Uterus (tissue), 2 donors: ENCODE measurements around the gene HLA-B.

ENCODE experiments used
- POLR2A ChIP-seq, 2 donors: fragments of 450-650 bp; IDR thresholded peaks; one replicate each; pipeline ENCODE4 v1.6.1; 2016; ENCODE audit warnings: antibody characterized with exemption in 2 of 2, mild to moderate bottlenecking in 1 of 2, moderate library complexity in 1 of 2
- TF ChIP-seq, protein P1 (sequence below), 4 experiments: fragments of 200-600 bp in 2 of 4; fragments of 450-650 bp in 2 of 4; sonication (generic) in 2 of 4; IDR thresholded peaks; one replicate each; pipeline ENCODE4 v1.5.1; 2016 to 2019; ENCODE audit warnings: antibody characterized with exemption in 4 of 4, mild to moderate bottlenecking in 2 of 4, moderate library complexity in 1 of 4

DNA sequence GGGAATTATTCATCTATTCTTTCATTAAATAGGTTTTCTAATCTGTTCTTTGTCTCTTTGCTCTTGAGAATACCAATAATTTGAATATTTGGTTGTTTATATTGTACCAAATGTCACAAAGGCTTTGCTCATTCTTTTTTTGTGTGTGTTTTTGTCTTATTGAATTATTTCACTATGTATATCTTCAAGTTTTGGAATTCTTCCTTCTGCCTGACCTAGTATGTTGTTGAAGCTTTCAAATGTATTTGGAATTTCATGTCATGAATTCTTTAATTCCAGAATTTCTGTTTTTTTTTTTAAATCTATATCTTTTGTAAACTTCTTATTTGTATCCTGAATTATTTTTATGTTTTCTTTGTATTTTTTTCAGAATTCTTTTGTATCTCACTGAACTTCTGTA is 16.8 kb downstream of the HLA-B start:
- TF ChIP-seq, protein P1, sequence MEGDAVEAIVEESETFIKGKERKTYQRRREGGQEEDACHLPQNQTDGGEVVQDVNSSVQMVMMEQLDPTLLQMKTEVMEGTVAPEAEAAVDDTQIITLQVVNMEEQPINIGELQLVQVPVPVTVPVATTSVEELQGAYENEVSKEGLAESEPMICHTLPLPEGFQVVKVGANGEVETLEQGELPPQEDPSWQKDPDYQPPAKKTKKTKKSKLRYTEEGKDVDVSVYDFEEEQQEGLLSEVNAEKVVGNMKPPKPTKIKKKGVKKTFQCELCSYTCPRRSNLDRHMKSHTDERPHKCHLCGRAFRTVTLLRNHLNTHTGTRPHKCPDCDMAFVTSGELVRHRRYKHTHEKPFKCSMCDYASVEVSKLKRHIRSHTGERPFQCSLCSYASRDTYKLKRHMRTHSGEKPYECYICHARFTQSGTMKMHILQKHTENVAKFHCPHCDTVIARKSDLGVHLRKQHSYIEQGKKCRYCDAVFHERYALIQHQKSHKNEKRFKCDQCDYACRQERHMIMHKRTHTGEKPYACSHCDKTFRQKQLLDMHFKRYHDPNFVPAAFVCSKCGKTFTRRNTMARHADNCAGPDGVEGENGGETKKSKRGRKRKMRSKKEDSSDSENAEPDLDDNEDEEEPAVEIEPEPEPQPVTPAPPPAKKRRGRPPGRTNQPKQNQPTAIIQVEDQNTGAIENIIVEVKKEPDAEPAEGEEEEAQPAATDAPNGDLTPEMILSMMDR (IDR thresholded peaks at IDR 0.05) = no peak
- TF ChIP-seq POLR2A (IDR thresholded peaks at IDR 0.05) = no peak
